GM12864 (cell line): ENCODE results near the gene PEX10.
A peak's percentile ranks its signal among the peaks of the same experiment; 100 is the strongest.

ENCODE experiments used
- DNase-seq: peaks from one replicate; pipeline ENCODE4 v3.0.0-alpha.2; 2011; ENCODE audit warnings: low read depth
- H3K4me3 ChIP-seq: 2 replicates; pipeline ENCODE4 v1.5.1; 2011; ENCODE audit warnings: mild to moderate bottlenecking, low read depth, low read length, control low read depth
- TF ChIP-seq, protein P1 (sequence below): IDR thresholded peaks from 2 replicates; pipeline ENCODE4 v1.5.1; 2011; ENCODE audit warnings: low read depth, mild to moderate bottlenecking, moderate library complexity, low read length, control low read depth, inconsistent platforms; ENCODE audit errors: missing control alignments

The PEX10 gene

DNA sequence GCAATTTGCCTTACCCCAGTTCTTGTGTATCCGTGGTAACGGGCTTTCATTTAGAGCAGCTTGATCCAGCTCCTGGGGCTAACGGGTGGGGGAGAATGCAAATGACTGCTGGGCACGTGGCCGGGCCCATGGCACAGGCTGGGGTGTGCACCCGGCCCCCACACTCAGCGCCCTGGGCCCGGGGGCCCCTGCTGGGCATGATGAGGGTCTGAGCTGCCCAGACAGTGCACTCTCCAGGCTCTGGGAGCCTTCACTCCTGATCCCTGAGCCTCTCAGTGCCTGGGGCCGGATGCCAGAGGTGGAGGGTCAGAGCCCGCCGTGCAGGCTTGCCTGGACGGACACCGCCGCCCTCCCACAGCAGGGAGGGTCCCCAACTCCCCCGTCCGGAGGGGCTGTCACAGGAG, 20.1 kb upstream of the PEX10 start:
- no peak overlapping the region for H3K4me3 ChIP-seq
- TF ChIP-seq, protein P1, sequence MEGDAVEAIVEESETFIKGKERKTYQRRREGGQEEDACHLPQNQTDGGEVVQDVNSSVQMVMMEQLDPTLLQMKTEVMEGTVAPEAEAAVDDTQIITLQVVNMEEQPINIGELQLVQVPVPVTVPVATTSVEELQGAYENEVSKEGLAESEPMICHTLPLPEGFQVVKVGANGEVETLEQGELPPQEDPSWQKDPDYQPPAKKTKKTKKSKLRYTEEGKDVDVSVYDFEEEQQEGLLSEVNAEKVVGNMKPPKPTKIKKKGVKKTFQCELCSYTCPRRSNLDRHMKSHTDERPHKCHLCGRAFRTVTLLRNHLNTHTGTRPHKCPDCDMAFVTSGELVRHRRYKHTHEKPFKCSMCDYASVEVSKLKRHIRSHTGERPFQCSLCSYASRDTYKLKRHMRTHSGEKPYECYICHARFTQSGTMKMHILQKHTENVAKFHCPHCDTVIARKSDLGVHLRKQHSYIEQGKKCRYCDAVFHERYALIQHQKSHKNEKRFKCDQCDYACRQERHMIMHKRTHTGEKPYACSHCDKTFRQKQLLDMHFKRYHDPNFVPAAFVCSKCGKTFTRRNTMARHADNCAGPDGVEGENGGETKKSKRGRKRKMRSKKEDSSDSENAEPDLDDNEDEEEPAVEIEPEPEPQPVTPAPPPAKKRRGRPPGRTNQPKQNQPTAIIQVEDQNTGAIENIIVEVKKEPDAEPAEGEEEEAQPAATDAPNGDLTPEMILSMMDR, result no peak
- no peak for DNase-seq

DNA sequence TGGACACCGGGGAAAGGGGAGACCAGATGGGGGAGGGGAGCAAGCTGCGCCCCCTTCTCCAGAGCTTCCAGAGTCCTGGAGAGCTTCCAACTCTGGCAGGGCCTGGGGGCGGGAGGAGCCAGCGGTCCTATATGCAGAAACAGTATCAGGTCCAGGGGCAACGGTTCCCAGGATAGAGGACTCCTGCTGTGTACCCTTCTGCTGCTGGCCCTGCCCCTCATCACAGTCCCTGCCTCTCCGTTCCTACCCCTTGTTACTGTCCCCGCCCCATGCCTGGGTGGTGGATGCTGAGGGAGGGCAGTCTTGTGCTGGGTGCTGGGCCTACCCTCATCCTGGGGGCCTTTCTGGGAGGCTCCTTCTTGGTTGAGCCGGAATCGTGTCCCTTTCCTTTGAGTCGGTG, 19.2 kb upstream of the PEX10 start:
- H3K4me3 ChIP-seq, result no peak overlapping the region
- TF ChIP-seq, protein P1, result no peak
- DNase-seq, result no peak

- DNase-seq, result no peak
- TF ChIP-seq, protein P1, result no peak
- no peak overlapping the region for H3K4me3 ChIP-seq
These were observed 18.7 kb upstream of the PEX10 start for GRCh38 chr1:2431103-2431502.

DNA sequence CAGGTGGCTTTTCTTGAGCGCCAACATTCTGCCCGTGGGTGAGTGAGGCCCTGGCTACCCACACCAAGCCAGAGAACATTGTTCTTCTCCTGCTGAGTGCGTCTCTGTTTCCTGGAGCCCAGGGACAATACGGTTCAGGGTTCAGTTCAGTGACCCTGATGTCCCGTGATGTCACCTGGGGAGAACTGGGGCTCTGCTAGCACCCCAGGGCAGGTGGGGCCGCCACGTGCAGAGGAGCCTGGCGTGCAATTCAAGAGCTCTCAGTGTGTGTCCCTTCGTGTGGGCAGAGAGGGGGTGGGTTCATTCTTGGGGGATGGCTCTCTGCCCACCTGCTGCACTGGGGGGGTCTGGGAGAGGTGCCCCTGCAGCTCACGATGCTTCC, 18.2 kb upstream of the PEX10 start:
- no peak for DNase-seq
- TF ChIP-seq, protein P1, result no peak
- H3K4me3 ChIP-seq, result no peak overlapping the region

DNA sequence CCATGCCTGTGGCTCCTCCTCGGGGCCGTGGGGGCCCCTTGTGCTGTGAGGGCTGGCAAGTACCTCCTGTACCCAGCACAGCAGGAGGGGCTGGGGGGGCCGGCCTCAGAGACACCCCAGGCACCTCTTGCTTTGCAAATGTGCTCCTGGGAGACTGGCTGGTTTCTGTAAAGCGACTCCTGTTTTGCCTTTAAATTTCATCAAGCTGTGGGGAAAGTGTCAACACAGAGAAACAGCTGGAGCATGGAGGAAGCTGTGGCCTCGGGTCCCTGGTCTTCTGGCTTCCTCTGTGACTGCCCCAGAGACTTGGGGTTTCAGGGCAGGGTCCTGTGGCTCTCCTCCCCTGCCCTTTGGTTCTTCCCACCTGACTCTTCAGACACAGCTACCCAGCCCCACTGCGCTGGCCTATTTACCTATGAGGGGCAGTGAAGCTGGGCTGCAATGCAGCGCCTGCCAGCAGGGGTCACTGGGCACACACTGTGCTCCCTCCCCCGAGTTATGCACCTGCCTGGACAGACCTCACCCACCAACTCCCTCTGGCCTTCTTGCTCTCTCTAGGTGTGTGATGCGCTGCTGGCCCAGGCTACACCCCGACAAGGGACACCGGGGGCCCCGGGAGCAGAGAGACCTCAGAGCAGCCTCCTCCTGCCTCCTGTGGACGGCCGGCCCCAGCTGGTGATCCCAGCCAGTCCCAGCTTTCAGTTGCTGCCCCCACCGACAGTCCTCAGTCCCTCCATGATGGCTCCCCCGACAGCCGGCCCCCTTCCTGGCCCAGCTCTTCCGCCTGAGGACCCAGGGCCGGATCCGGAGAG, 17.6 kb upstream of the PEX10 start:
- H3K4me3 ChIP-seq, result no peak overlapping the region
- DNase-seq, result no peak
- TF ChIP-seq, protein P1, result peak; percentile 76

DNA sequence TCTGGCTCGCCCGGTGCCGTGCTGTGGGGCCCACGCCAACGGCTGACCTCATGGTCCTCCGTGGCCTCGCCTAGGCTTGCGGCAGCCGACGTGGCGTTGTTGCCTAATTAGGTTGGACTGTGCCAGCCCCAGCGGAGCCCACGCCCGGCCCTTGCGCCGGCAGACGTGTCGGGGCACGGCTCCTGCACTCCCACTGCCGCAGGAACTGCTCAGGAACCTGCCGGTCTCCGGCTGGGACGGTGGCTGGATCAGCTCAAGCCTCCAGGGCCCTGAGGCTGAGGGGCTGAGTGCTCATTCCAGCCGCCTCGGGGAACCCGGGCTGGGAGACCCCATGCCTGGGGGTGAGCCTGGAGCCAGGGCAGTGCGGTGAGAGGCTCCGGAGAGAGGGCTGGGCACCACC, 16.1 kb upstream of the PEX10 start:
- H3K4me3 ChIP-seq, result no peak overlapping the region
- DNase-seq, result no peak
- TF ChIP-seq, protein P1, result no peak

- TF ChIP-seq, protein P1, result no peak
- DNase-seq, result no peak
- no peak overlapping the region for H3K4me3 ChIP-seq
These were observed 15.6 kb upstream of the PEX10 start for GRCh38 chr1:2427976-2428375.
